NCI-H2227 treated with DMSO at 0.1 percent for 48 hours (cell line): ENCODE results near the gene DDX28.
"Not testable (repeated sequence)": the region's sequence is repeated elsewhere in the genome, so short reads cannot be mapped to it uniquely, and the experiment has no call there.

Experiments
- DNase-seq: peaks from one replicate; lab custom pipeline; 2025; lab: John Stamatoyannopoulos, UW

DDX28 gene

DNA sequence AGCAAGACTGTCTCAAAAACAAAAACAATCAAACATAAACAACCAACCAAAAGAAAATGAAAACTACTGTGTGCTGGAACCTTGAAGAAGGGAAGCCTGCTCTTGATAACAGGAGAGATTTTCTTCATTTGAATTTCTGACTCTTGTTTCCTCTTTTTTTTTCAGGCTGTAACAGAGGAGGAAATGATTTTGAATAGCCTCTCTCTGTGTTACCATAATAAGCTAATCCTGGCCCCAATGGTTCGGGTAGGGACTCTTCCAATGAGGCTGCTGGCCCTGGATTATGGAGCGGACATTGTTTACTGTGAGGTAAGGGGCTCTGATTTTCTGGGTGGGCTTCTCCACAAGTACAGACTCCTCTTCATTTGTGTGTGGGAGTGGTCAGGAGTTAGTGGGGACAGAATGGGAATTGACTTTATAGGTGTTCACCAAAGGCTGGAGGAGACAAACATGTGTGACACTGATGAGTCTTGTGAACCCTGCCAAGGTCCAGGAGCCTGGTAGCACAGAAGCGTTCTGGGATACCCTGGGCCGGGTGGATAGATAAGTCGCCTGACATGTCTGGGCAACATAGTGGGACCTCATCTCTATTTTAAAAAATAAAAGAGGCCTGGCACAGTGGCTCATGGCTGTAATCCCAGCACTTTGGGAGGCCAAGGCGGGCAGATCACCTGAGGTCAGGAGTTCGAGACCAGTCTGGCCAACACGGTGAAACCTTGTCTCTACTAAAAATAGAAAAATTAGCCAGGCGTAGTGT, 15.0 kb upstream of the DDX28 start:
- DNase-seq, result no peak

DNA sequence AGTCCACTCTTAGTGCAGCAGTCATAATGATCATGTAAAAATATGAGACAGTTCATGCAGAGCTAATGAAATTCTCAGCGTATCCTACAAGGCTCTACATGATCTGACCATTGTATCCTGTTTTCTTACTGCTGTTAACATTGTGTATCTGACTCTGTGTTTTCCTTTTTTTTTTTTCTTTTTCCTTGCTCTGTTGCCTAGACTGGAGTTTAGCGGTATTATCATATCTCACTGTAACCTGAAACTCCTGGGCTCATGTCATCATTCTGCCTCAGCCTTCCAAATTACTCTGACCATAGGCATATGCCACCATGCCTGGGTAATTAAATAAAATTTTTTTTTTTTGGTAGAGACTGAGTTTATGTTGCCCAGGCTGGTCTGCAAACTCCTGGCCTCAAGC, 12.2 kb upstream of the DDX28 start:
- DNase-seq, result no peak

DNA sequence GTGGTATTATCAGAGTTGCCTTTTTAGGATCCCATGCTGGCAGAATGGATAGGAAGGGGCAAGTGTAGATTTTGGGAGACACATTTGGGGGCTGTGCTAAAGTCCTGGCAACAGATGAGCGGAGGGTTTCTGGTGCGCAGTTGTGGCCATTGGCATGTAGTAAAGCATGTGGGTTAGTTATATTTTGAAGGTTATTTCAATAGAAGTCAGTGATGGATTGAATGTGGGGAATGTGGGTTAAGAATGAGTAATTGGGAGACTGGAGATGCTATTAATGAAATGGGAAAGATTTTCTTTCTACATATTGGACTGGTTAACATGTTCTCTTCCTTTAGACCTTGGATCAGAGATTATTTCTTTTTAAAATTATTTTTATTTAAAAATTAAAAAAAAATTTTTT, 10.1 kb upstream of the DDX28 start:
- DNase-seq, result no peak

DNA sequence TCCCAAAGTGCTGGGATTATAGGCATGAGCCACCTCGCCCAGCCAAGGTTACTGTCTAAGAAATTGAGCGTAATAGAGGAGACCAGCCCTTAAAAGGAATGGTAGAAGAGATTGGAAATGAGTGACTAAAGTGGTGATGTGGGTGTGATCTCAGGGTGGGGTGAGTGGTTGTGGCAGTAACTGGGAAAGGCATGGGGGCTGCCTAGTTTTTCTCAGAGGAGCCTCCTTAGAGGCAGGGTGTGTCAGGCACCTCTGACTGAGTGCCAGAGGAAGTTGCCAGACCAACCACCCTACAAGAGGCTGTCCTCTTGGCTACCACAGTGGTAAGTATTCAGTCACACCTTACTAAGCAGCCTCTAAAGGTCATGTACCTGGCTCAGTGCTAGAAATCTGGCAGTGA, 8.9 kb upstream of the DDX28 start:
- no peak for DNase-seq

GRCh38 chr16:68030108-68030507, 7.1 kb upstream of the DDX28 start:
- not testable (repeated sequence) for DNase-seq

DNA sequence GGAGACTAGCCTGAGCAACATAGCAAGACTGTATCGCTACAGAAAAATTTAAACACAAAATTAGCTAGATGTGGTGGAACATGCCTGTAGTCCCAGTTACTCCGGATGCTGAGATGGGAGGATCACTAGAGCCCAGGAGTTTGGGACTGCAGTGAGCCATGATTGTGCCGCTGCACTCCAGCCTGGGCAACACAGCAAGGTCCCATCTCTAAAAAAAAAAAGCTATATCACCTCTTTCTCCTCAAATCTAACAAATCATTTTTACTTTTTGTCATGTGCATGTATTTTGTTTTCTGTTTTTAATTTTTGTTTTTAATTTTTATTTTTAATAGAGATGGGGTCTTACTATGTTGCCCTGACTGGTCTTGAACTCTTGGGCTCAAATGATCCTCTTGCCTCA, 6.0 kb upstream of the DDX28 start:
- DNase-seq, result no peak

DNA sequence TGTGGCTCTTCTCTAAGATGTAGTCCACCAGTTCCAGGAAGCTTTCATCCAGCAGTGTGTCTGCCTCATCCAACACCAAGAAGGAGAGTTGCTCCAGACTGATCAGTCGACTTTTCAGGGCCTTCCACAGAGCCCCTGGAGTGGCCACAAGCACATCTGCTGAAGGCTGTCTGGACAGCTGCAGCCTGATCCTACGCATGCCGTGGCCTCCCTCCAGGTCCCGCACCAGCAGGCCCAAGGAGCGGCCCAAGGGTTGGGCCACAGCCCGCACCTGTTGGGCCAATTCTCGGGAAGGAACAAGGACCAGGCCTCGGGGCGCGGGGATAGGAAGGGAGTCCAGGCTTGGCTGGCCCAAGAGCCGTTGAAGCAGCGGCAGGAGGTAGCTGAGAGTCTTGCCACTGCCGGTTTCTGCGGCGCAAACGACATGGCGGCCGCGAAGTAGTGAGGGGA, 729 bp downstream of the DDX28 start:
- no peak for DNase-seq

GRCh38 chr16:68021490-68021889, 1.5 kb downstream of the DDX28 start:
- no peak for DNase-seq

DNA sequence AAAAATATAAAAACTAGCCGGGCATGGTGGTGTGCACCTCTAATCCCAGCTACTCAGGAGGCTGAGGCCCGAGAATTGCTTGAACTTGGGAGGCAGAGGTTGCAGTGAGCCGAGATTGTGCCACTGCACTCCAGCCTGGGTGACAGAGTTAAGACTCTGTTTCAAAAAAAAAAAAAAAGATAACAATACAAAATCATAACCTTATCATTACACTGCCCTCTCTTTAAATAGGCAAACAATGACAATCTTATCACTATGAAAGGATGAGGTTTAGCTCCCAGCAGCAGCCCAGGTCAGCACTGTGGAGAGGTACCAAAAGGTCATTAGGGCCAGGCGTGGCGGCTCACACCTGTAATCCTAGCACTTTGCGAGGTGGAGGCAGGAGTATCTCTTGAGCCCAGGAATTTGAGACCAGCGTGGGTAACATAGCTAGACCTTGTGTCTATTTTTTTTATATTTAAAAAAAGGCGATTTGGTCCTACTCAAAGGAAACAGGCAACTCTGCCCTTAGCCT, 3.8 kb downstream of the DDX28 start:
- DNase-seq, result no peak

DNA sequence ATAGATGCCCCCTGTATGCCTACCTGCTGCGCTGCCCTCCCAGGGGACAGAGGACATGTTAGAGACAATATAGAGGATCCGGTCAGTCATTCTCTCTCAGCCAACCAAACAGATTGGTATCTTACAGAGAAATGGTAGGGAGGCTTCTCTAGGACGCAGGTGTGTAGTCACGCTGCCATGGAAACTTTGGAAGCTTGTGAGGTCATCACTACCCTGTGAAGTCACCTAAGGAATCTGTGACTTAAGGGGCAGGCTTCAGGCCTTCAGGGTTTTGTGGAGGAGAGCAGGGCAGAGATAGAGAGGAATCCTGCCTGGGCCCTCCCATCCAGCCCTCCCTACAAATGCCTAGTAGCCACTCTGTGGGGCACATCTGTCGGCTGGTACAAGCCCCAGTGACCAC, 7.4 kb downstream of the DDX28 start, which contains the start of gene DPEP2NB:
Gene DPEP2NB, minus strand, starts transcription at position 231 of the 400 bp plus-strand sequence. Its CDS starts 141 bp downstream, at position 90.
- DNase-seq, result no peak

GRCh38 chr16:68013440-68013839, 9.6 kb downstream of the DDX28 start:
- no peak for DNase-seq

GRCh38 chr16:68009872-68010271, 13.2 kb downstream of the DDX28 start:
- DNase-seq, result not testable (repeated sequence)

GRCh38 chr16:68009157-68009735, 13.8 kb downstream of the DDX28 start:
- DNase-seq, result no peak

GRCh38 chr16:68005786-68006286, 17.2 kb downstream of the DDX28 start:
- DNase-seq, result no peak

DNA sequence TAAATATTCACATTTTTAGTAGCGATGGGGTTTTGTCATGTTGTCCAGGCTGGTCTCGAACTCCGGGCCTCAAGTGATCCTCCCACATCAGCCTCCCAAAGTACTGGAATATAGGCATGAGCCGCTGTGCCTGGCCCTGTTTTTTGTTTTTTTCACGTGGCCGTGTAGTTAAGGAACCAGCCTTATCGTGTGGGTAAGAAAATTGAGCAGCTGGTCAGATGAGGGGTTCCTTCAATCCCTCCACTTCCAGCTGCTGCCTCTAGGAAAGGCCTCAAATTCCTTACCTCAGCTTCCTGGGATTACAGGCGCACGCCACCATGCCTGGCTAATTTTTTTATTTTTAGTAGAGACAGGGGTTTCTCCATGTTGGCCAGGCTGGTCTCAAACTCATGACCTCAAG, 17.8 kb downstream of the DDX28 start:
- DNase-seq, result no peak

GRCh38 chr16:68003031-68003430, 20.0 kb downstream of the DDX28 start:
- no peak for DNase-seq

- DNase-seq, result no peak
Observed at GRCh38 chr16:68000450-68000849, 22.6 kb downstream of the DDX28 start.

DNA sequence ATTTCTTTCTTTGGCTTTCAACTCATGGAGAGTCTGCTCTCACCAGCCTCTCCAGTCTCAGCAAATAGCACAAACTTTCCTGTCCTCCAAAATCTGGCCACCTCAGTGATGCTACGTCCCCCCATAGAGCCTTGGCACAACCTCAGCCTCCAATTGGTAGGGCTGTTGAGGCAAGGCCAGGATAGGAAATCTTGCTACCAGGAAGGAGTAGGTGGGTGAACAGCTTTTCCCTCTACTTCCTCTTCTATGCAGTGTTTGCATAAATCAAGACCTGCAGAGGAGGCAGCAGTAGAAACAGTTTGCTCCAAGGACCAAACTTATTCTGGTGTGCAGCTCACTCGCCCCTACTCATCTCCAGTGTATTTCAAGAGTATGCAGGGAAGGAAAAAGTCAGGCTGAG, 23.0 kb downstream of the DDX28 start:
- DNase-seq, result no peak

GRCh38 chr16:67998779-67999688, 24.0 kb downstream of the DDX28 start, which contains the start of gene DPEP2:
Gene DPEP2, minus strand, starts transcription at chr16:67999484. Its CDS starts 6,272 bp downstream, at chr16:67993212.
- not testable (repeated sequence) for DNase-seq

DNA sequence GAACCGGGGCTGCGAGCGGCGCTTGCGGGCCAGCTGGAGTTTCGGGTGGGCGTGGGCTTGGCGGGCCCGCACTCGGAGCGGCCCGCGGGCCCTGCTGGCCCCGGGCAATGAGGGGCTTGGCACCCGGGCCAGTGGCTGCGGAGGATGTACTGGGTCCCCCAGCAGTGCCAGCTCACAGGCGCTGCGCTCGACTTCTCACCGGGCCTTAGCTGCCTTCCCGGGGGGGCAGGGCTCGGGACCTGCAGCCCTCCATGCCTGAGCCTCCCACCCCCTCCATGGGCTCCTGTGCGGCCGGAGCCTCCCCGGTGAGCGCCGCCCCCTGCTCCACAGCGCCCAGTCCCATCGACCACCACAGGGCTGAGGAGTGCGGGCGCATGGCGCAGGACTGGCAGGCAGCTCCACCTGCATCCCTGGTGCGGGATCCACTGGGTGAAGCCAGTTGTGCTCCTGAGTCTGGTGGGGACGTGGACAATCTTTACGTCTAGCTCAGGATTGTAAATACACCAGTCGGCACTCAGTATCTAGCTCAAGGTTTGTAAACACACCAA, 24.7 kb downstream of the DDX28 start:
- DNase-seq, result not testable (repeated sequence)

DNA sequence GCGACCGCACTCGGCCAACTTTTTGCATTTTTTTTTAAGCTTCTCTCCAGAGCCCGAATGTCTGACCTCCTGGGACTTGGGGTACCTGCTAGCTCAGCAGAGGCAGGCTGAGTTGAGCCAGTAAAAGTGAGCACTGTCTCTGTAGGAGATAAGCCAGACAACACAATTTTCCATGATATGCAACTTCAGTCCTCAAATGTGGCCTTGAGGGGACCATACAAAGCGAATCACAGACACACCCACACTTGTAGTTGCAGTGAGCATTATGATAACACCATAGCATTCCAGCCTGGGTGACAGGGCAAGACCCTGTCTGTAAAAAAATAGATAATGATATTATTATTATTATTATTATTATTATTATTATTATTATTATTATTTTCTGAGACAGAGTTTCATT, 26.4 kb downstream of the DDX28 start:
- no peak for DNase-seq

DNA sequence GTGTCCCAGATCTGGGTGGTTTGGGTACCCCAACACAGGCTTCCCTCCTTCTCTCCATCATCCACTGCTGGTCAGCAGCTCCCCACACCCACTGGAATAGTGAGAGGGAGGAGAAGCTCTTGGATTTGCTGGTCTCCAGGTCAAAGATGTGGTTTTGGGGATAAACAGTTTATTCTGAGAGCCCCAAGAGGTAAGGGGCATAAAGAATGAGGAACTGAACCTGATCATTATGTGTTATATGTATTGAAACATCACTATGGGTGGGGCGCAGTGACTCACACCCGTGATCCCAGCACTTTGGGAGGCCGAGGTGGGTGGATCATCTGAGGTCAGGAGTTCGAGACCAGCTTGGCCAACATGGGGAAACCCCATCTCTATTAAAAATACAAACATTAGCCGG, 27.6 kb downstream of the DDX28 start:
- DNase-seq, result no peak
